Mesodermal cell (in vitro differentiated cells): ENCODE measurements around the gene KRTAP12-3.
A peak's percentile ranks its signal among the peaks of the same experiment; 100 is the strongest.

Experiments
- H3K27ac ChIP-seq: 2 replicates; pipeline ENCODE4 v1.7.0; 2013; ENCODE audit warnings: mild to moderate bottlenecking, low read depth, low read length, moderate library complexity; ENCODE audit not compliant: severe bottlenecking
- H3K36me3 ChIP-seq: 2 replicates; pipeline ENCODE4 v1.7.1; 2013; ENCODE audit warnings: mild to moderate bottlenecking, low read length, moderate library complexity; ENCODE audit not compliant: control insufficient read depth, insufficient read depth
- H3K4me1 ChIP-seq: one replicate; pipeline ENCODE4 v1.7.1; 2013; ENCODE audit warnings: mild to moderate bottlenecking, low read length; ENCODE audit not compliant: insufficient read depth, control insufficient read depth, poor library complexity, severe bottlenecking
- H3K4me3 ChIP-seq: 2 replicates; pipeline ENCODE4 v1.7.0; 2013; ENCODE audit warnings: low read length, control low read depth, mild to moderate bottlenecking; ENCODE audit not compliant: insufficient read depth, poor library complexity, severe bottlenecking; ENCODE audit errors: extremely low read depth
- H3K9me3 ChIP-seq: 2 replicates; pipeline ENCODE4 v1.7.1; 2013; ENCODE audit warnings: mild to moderate bottlenecking, low read length, moderate library complexity; ENCODE audit not compliant: control insufficient read depth
- WGBS, 2 experiments: methylation state at CpG; one replicate each; pipeline ENCODE4 v1.1.5; 2013; ENCODE audit warnings: missing lambda C conversion rate in 2 of 2; ENCODE audit not compliant: insufficient coverage in 2 of 2; 5-methylcytosine and 5-hydroxymethylcytosine counted together

The KRTAP12-3 gene

GRCh38 chr21:44697811-44698734, 40.3 kb downstream of the KRTAP12-3 start:
- WGBS, 2 experiments: 49 to 54% methylated on average over 25 to 31 of the region's 35 CpGs
- Histone ChIP-seq H3K36me3 (no peaks in the 10 kb centered on the region), H3K4me3 (no peak overlapping the region), H3K27ac (peak overlapping the region; percentile 23), H3K9me3 (peaks cover 8% of the 10 kb centered on the region), H3K4me1 (peaks cover 18% of the 10 kb centered on the region)

GRCh38 chr21:44699502-44700001, 41.8 kb downstream of the KRTAP12-3 start:
- H3K36me3 ChIP-seq: no peaks in the 10 kb centered on the region
- peaks cover 18% of the 10 kb centered on the region for H3K4me1 ChIP-seq
- no peak overlapping the region for H3K27ac ChIP-seq
- no peak overlapping the region for H3K4me3 ChIP-seq
- H3K9me3 ChIP-seq: no peaks in the 10 kb centered on the region
- 83 to 90% methylated on average over 16 to 17 of the region's 17 CpGs for WGBS, 2 experiments

- Histone ChIP-seq H3K9me3 (no peaks in the 10 kb centered on the region), H3K27ac (no peak overlapping the region), H3K36me3 (no peaks in the 10 kb centered on the region), H3K4me1 (peaks cover 13% of the 10 kb centered on the region), H3K4me3 (no peak overlapping the region)
- 79 to 82% methylated on average over 16 to 21 of the region's 21 CpGs for WGBS, 2 experiments
Observed at GRCh38 chr21:44700101-44701022, 42.6 kb downstream of the KRTAP12-3 start.

GRCh38 chr21:44701023-44701400, 43.3 kb downstream of the KRTAP12-3 start:
- H3K9me3 ChIP-seq: no peaks in the 10 kb centered on the region
- peaks cover 11% of the 10 kb centered on the region for H3K4me1 ChIP-seq
- no peak overlapping the region for H3K27ac ChIP-seq
- WGBS, 2 experiments: 85% methylated on average over 9 to 11 of the region's 14 CpGs
- no peaks in the 10 kb centered on the region for H3K36me3 ChIP-seq
- H3K4me3 ChIP-seq: no peak overlapping the region

- no peak overlapping the region for H3K27ac ChIP-seq
- no peaks in the 10 kb centered on the region for H3K9me3 ChIP-seq
- H3K4me3 ChIP-seq: no peak overlapping the region
- peaks cover 11% of the 10 kb centered on the region for H3K4me1 ChIP-seq
- H3K36me3 ChIP-seq: no peaks in the 10 kb centered on the region
- WGBS, 2 experiments: 60 to 73% methylated on average over 8 to 12 of the region's 12 CpGs
Observed at GRCh38 chr21:44701541-44701940, 43.8 kb downstream of the KRTAP12-3 start.

- Histone ChIP-seq H3K4me1 (peaks cover 11% of the 10 kb centered on the region), H3K4me3 (no peak overlapping the region), H3K9me3 (no peaks in the 10 kb centered on the region), H3K27ac (no peak overlapping the region), H3K36me3 (no peaks in the 10 kb centered on the region)
- WGBS, 2 experiments: 79 to 85% methylated on average over 19 to 20 of the region's 22 CpGs
Observed at GRCh38 chr21:44702111-44702972, 44.6 kb downstream of the KRTAP12-3 start.

GRCh38 chr21:44702973-44703730, 45.4 kb downstream of the KRTAP12-3 start:
- Histone ChIP-seq H3K4me3 (no peak overlapping the region), H3K27ac (no peak overlapping the region), H3K9me3 (no peaks in the 10 kb centered on the region), H3K36me3 (no peaks in the 10 kb centered on the region), H3K4me1 (peaks cover 4% of the 10 kb centered on the region)
- WGBS, 2 experiments: 68 to 77% methylated on average over 16 of the region's 16 CpGs

- no peaks in the 10 kb centered on the region for H3K4me1 ChIP-seq
- 50 to 54% methylated on average over 11 to 12 of the region's 13 CpGs for WGBS, 2 experiments
Observed at GRCh38 chr21:44703731-44704635, 46.3 kb downstream of the KRTAP12-3 start.

GRCh38 chr21:44704636-44705001, 46.9 kb downstream of the KRTAP12-3 start:
- 27 to 31% methylated on average over 10 to 12 of the region's 13 CpGs for WGBS, 2 experiments
- Histone ChIP-seq H3K4me1 (peaks cover 5% of the 10 kb centered on the region), H3K36me3 (no peaks in the 10 kb centered on the region), H3K27ac (no peak overlapping the region), H3K9me3 (no peaks in the 10 kb centered on the region), H3K4me3 (no peak overlapping the region)

More at GRCh38 chr21:44703731-44704635, 46.3 kb downstream of the KRTAP12-3 start:
- Histone ChIP-seq H3K9me3 (no peaks in the 10 kb centered on the region), H3K36me3 (no peaks in the 10 kb centered on the region), H3K27ac (no peak overlapping the region), H3K4me3 (no peak overlapping the region)
